Thyroid gland (tissue), 4 donors: ENCODE data around the gene HSD3B7. TPM values are rescaled to one million over a fixed set of nuclear protein-coding genes. Genes with fewer than 3 reads are reported as not detected.

ENCODE experiments used
- DNase-seq, 2 donors: peaks; one replicate each; pipeline ENCODE4 v3.0.0-alpha.2; 2019
- H3K27ac ChIP-seq, 3 donors: fragments of 200-600 bp; sonication (generic); 1 replicate in 2 of 3; 2 replicates in 1 of 3; pipeline ENCODE4 v1.5.1; 2016 to 2019; ENCODE audit warnings: mild to moderate bottlenecking in 1 of 3, moderate library complexity in 1 of 3
- H3K27me3 ChIP-seq: fragments of 200-600 bp; sonication (generic); one replicate; pipeline ENCODE4 v1.5.1; 2019
- H3K36me3 ChIP-seq, 2 donors: fragments of 200-600 bp; sonication (generic); one replicate each; pipeline ENCODE4 v1.5.1; 2016 to 2019
- H3K4me1 ChIP-seq, 2 donors: fragments of 200-600 bp; sonication (generic); one replicate each; pipeline ENCODE4 v1.5.1; 2017 to 2019
- H3K4me3 ChIP-seq, 3 donors: fragments of 200-600 bp; sonication (generic); replicated peaks in 1 of 3; 1 replicate in 2 of 3; 2 replicates in 1 of 3; pipeline ENCODE4 v1.5.1; 2016; ENCODE audit warnings: mild to moderate bottlenecking in 1 of 3
- H3K9me3 ChIP-seq: fragments of 200-600 bp; sonication (generic); one replicate; pipeline ENCODE4 v1.5.1; 2017
- POLR2A ChIP-seq, 2 donors: fragments of 450-650 bp; IDR thresholded peaks; one replicate each; pipeline ENCODE4 v1.6.1; 2017; ENCODE audit warnings: antibody characterized with exemption in 2 of 2, mild to moderate bottlenecking in 2 of 2, moderate library complexity in 1 of 2
- WGBS, 2 donors: methylation state at CpG; one replicate each; pipeline ENCODE4 v1.1.5; 2017; 5-methylcytosine and 5-hydroxymethylcytosine counted together
- intact Hi-C: fragments of 100-400 bp; cut with DNase I; formaldehyde crosslinking; loops from one replicate; pipeline ENCODE4 v1.15.1; 2023
- total RNA-seq, 4 donors: library from RNA; depleted of rRNA; stranded (reverse); fragments of >200 nt; gene quantifications; one replicate each; pipeline ENCODE4 v1.2.3, GENCODE V29; 2016
- TF ChIP-seq, protein P1 (sequence below), 6 experiments: fragments of 200-600 bp in 3 of 6; fragments of 450-650 bp in 3 of 6; sonication (generic) in 3 of 6; IDR thresholded peaks; one replicate each; pipeline ENCODE4 v1.5.1; 2016 to 2019; ENCODE audit warnings: antibody characterized with exemption in 6 of 6, mild to moderate bottlenecking in 2 of 6, inconsistent platforms in 1 of 6, moderate library complexity in 1 of 6

Gene HSD3B7
- total RNA-seq, 4 donors from 2014 or later: 4.0 to 13.8 (median 10.9) TPM

DNA sequence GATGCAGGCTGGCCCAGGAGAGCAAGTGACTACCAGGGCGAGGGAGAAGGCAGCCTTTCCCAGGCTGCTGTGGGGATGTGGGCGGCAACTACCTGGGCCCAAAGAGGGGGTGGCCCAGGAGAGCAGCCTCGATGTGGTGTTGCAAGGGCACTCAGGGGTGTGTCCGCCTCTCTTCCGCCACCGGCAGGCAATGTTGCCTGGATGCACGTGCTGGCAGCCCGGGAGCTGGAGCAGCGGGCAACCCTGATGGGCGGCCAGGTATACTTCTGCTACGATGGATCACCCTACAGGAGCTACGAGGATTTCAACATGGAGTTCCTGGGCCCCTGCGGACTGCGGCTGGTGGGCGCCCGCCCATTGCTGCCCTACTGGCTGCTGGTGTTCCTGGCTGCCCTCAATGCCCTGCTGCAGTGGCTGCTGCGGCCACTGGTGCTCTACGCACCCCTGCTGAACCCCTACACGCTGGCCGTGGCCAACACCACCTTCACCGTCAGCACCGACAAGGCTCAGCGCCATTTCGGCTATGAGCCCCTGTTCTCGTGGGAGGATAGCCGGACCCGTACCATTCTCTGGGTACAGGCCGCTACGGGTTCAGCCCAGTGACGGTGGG, 2.7 kb downstream of the HSD3B7 start:
- no peak for TF ChIP-seq POLR2A (IDR thresholded peaks at IDR 0.05)
- TF ChIP-seq, protein P1, sequence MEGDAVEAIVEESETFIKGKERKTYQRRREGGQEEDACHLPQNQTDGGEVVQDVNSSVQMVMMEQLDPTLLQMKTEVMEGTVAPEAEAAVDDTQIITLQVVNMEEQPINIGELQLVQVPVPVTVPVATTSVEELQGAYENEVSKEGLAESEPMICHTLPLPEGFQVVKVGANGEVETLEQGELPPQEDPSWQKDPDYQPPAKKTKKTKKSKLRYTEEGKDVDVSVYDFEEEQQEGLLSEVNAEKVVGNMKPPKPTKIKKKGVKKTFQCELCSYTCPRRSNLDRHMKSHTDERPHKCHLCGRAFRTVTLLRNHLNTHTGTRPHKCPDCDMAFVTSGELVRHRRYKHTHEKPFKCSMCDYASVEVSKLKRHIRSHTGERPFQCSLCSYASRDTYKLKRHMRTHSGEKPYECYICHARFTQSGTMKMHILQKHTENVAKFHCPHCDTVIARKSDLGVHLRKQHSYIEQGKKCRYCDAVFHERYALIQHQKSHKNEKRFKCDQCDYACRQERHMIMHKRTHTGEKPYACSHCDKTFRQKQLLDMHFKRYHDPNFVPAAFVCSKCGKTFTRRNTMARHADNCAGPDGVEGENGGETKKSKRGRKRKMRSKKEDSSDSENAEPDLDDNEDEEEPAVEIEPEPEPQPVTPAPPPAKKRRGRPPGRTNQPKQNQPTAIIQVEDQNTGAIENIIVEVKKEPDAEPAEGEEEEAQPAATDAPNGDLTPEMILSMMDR (IDR thresholded peaks at IDR 0.05): no peak
- Histone ChIP-seq H3K27ac (no peak overlapping the region), H3K4me1 (peaks cover 8 to 12% of the 10 kb centered on the region in 2 donors), H3K9me3 (no peaks in the 10 kb centered on the region), H3K36me3 (peaks cover 10% of the 10 kb centered on the region in 2 donors), H3K27me3 (no peaks in the 10 kb centered on the region), H3K4me3 (no peak overlapping the region)
- intact Hi-C loops: loop anchor here (5.0 to 10.0 kb wide), 3 partner anchors 157 to 877 kb away; no protein-coding TSS in a partner anchor
- DNase-seq: no peak
- 96 to 99% methylated on average over 9 to 22 of the region's 30 CpGs for WGBS, 2 donors

DNA sequence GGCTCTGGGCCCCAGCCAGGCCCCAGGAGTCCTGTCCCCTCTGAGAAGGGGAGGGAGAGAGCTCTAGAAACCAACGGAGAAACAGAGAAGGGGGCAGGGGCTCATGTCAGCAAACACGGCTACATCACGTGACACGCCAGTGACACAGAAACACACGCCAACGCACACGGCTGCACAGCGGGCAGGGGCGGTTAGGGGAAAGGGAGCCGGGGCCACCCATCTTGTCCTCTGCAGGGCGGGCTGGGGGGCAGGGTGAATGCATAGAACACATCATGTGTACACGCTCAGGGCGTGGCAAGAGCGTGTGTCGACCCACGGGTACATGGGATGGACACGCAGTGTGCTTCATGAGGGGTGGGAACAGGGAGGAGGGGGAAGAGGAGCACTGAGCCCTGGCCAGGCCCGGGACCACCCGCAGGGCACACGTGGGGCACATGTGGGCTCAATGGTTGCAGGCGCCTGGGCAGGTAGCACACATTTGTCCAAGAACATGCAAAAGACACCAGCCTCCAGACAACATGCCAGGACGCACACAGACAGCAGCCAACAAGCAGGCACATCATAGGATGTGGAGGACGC, 4.6 kb downstream of the HSD3B7 start:
- Histone ChIP-seq H3K27me3 (no peaks in the 10 kb centered on the region), H3K9me3 (no peaks in the 10 kb centered on the region), H3K4me1 (peaks cover 8 to 12% of the 10 kb centered on the region in 2 donors), H3K27ac (no peak overlapping the region), H3K36me3 (no peaks in the 10 kb centered on the region), H3K4me3 (no peak overlapping the region)
- TF ChIP-seq, protein P1 (IDR thresholded peaks at IDR 0.05): no peak
- no peak for TF ChIP-seq POLR2A (IDR thresholded peaks at IDR 0.05)
- no peak for DNase-seq
- WGBS, 2 donors: 86 to 87% methylated on average over 21 to 23 of the region's 23 CpGs
- intact Hi-C loops: loop anchor here (5.0 to 10.0 kb wide), 3 partner anchors 155 to 875 kb away; no protein-coding TSS in a partner anchor

DNA sequence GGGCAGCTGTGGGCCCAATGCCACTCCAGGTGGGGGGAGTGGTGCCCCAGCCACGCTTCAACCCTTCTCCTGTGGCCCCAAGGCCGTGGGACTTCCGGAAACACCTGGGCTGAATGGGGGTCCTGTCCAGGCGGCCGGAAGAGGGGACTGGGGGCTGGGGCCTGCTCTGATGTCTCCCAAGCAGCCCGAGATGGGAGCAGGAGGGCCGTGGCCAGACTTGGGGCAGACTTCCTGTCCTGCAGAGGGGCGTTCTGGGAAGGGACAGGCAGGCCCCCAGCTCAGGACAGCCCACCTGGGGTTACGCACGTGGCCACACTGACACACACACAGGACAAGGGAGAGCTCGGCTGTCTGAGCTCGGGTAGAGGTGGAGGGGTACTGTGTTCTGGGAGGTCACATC, 5.1 kb downstream of the HSD3B7 start:
- WGBS, 2 donors: 70 to 75% methylated on average over 2 to 9 of the region's 12 CpGs
- intact Hi-C loops: no loop called here
- no peaks in the 10 kb centered on the region for H3K9me3 ChIP-seq
- H3K4me1 ChIP-seq: peaks cover 7 to 12% of the 10 kb centered on the region in 2 donors
- no peak for TF ChIP-seq POLR2A (IDR thresholded peaks at IDR 0.05)
- TF ChIP-seq, protein P1 (IDR thresholded peaks at IDR 0.05): no peak
- no peak overlapping the region for H3K27ac ChIP-seq
- no peaks in the 10 kb centered on the region for H3K27me3 ChIP-seq
- no peaks in the 10 kb centered on the region for H3K36me3 ChIP-seq
- no peak for DNase-seq
- no peak overlapping the region for H3K4me3 ChIP-seq

DNA sequence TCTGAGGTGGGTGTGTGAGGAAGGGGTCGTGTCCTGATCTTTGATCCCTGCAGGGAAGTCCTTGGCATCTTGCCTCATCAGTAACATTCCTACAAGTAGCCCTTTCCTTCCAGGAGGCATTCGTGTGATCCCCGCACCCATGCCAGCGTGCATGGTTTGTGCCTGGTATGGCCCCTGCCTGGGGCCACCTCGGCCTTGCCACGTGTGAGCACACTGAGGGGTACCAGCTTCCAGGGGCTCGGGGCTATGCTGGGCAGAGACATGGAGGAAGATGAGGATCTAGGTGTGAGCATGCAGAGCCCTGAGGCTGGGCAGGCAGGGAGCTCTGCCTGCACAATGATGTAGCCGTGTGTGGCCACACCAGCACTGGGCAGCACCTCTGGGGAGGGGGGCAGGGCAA, 6.0 kb downstream of the HSD3B7 start:
- Histone ChIP-seq H3K27ac (no peak overlapping the region), H3K9me3 (no peaks in the 10 kb centered on the region), H3K4me1 (peaks cover 0 to 2% of the 10 kb centered on the region in 2 donors), H3K27me3 (no peaks in the 10 kb centered on the region), H3K36me3 (no peaks in the 10 kb centered on the region), H3K4me3 (no peak overlapping the region)
- intact Hi-C loops: no loop called here
- no peak for DNase-seq
- TF ChIP-seq, protein P1 (IDR thresholded peaks at IDR 0.05): no peak
- TF ChIP-seq POLR2A (IDR thresholded peaks at IDR 0.05): no peak
- 72 to 74% methylated on average over 5 to 7 of the region's 8 CpGs for WGBS, 2 donors

DNA sequence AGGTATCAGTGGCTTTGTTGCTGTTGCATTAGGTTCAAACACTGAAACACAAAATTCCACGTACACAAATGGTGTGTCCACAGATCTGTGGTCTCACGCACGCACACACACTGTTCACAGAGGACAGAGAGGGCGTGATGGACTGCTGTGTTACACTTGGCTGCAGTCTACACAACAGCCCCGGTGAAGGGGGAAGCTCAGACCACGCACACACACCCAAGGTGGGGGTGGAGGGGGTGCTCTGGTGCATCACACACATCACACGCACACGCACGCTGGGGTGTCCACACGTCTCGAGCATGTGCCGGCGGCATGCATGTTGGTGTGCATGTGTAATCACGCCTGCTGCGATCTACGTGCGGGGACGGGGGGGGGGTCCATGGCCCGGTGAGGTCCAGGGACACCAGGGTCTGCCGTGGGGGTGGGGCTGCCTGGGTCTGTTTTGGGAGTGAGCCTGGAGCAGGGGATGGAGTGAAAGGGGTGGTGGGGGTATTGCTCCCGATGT, 7.3 kb downstream of the HSD3B7 start:
- Histone ChIP-seq H3K36me3 (no peaks in the 10 kb centered on the region), H3K27me3 (peaks cover 4% of the 10 kb centered on the region), H3K9me3 (no peaks in the 10 kb centered on the region), H3K27ac (no peak overlapping the region), H3K4me1 (peaks cover 8 to 10% of the 10 kb centered on the region in 2 donors), H3K4me3 (no peak overlapping the region)
- TF ChIP-seq POLR2A (IDR thresholded peaks at IDR 0.05): no peak
- TF ChIP-seq, protein P1 (IDR thresholded peaks at IDR 0.05): no peak
- DNase-seq: no peak
- 88 to 94% methylated on average over 9 to 12 of the region's 21 CpGs for WGBS, 2 donors
- intact Hi-C loops: no loop called here
